NT2/D1 (cell line): Measurements from ENCODE around the gene CHPT1.

Source experiments
- YY1 ChIP-seq: IDR thresholded peaks from 2 replicates; pipeline ENCODE4 v1.6.1; 2011; ENCODE audit not compliant: insufficient read length, insufficient read depth
- ZNF274 ChIP-seq: IDR thresholded peaks from 2 replicates; pipeline ENCODE4 v1.6.1; 2011; ENCODE audit warnings: mild to moderate bottlenecking, low read depth, low read length

GRCh38 chr12:101745481-101745880 is 48.0 kb downstream of the CHPT1 start:
- TF ChIP-seq YY1, result no peak
- TF ChIP-seq ZNF274, result no peak
